ENCODE results near the gene ZBTB18.

ZBTB18 gene

DNA sequence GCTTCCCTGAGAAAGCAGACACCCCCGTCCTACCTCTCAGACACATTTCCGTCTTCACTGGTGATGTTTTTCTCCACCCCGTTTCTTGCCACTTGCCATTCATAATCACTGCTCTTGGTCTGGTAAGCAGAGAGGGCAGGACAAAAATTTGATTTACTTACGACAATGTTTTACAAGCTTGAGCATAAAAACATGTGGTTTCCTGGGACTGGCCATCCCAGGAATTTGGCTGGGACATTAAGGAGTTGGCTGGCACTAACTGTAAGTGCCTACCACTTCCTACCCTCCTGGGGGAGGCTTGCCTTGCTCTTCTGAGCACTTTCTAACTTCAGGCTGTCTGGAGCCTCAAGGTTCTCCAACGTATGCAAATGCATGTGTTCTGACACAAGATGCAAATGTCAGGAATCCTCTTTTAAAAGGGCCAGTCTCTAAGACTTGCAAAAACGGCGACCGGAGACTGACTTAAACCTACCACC is 24.2 kb downstream of the ZBTB18 start:
- H3K4me3 ChIP-seq (replicated peaks; ENCODE audit: low read depth, low read length) = no peak overlapping the region
- no peak for DNase-seq (ENCODE audit: extremely low read depth, low read depth)
- TF ChIP-seq, protein P1, sequence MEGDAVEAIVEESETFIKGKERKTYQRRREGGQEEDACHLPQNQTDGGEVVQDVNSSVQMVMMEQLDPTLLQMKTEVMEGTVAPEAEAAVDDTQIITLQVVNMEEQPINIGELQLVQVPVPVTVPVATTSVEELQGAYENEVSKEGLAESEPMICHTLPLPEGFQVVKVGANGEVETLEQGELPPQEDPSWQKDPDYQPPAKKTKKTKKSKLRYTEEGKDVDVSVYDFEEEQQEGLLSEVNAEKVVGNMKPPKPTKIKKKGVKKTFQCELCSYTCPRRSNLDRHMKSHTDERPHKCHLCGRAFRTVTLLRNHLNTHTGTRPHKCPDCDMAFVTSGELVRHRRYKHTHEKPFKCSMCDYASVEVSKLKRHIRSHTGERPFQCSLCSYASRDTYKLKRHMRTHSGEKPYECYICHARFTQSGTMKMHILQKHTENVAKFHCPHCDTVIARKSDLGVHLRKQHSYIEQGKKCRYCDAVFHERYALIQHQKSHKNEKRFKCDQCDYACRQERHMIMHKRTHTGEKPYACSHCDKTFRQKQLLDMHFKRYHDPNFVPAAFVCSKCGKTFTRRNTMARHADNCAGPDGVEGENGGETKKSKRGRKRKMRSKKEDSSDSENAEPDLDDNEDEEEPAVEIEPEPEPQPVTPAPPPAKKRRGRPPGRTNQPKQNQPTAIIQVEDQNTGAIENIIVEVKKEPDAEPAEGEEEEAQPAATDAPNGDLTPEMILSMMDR (IDR thresholded peaks at IDR 0.05; ENCODE audit: low read depth, low read length, missing control alignments) = no peak

DNA sequence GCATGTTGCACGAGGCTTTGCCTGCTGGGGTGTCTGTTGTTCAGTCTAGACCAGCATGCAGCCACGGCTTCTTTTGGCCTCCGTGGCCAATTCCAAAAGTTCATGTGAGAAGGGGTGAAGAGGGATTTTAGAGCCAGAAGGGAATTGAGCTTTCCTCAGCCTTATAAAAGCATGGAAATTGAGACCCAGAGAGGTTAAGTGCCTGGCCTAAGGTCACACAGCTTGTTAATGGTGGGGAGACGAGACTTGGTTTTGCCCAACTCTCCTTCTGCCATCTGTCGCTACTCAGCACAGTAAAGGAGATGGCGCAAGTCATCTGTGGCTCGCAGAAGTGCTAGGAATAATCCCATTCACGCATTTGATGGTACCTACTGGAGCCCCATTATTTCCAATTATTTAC is 25.7 kb downstream of the ZBTB18 start:
- no peak for DNase-seq (ENCODE audit: extremely low read depth, low read depth)
- TF ChIP-seq, protein P1 (IDR thresholded peaks at IDR 0.05; ENCODE audit: low read depth, low read length, missing control alignments) = no peak
- no peak overlapping the region for H3K4me3 ChIP-seq (replicated peaks; ENCODE audit: low read depth, low read length)

DNA sequence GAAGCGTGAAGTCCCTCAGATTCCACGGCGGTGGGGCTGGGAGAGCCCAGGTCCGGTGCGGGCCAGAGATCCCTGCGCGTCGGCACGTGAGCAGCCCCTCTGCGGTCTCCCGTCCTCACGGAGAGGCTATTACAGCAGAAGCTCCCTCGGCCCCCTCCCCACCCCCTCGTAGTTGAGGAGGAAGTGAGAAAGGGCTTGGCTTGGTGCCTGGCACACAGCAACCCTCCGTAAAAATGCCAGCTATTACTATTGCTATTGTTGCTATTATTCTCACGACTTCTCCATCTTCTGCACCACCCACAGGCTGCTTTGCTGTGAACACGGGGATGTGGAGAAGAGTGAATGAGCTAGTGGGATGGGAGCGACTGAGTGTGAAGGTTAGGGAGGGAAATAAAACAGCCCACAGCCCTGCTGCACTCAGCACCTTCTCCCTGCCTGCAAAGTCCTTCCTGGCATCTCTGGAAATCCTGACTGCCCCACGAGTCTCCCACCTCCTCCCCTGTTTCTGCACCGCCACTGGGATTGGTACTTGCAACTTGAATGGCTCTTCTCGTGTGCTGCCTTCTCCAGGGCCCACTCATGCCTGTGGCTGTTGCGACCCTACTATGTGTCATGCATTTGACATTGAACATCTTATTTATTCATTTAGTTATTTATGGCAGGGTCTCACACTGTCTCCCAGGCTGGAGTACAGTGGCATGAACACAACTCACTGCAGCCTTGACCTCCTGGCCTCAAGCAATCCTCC is 26.6 kb downstream of the ZBTB18 start:
- TF ChIP-seq, protein P1 (IDR thresholded peaks at IDR 0.05; ENCODE audit: low read depth, low read length, missing control alignments) = no peak
- no peak for DNase-seq (ENCODE audit: extremely low read depth, low read depth)
- no peak overlapping the region for H3K4me3 ChIP-seq (replicated peaks; ENCODE audit: low read depth, low read length)

DNA sequence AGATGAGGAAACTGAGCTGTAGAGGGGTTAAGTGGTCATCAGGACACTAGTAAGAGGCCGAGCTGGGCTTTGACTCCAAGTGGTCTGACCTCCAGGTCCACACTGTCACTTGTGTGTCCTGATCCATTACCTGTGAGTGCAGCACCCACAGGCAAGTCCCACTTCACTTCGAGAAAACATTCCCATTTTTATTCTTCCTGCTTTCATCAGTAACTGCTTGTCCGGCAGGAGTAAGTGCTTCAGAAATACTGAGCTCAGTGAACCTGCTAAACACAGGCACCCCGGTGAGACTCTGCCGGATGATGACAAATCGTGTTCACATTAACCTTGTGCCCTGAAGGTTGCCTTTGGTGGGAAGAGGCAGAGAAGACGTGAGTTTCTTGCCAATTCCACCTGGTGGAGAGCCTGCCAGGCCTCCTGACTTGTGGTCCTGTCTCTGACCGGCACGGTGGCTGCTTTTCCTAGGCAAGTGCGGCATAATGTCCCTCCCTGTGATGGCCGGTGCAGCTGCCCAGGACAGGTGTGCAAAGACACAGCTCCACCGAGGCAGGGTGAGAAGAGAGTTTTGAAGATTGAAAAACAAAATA is 29.4 kb downstream of the ZBTB18 start:
- DNase-seq (ENCODE audit: extremely low read depth, low read depth) = no peak
- no peak overlapping the region for H3K4me3 ChIP-seq (replicated peaks; ENCODE audit: low read depth, low read length)
- TF ChIP-seq, protein P1 (IDR thresholded peaks at IDR 0.05; ENCODE audit: low read depth, low read length, missing control alignments) = no peak

DNA sequence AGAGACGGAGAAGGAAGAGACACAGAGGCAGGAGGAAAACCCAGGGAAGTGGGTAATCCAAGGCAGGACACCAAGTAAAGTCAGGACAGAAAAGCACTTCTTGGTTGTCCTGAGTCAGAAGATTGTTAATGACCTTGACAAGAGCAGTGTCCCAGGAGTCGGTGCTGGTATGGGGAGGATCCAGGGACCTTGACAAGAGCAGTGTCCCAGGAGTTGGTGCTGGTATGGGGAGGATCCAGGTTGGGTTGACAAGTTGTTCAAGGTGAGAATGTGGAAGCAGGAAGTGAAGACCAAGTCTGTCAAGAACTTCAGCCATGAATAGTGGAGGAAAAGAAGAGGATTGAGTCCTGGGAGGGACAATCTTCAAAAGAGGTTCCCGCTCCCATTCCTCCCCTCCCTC is 31.9 kb downstream of the ZBTB18 start:
- TF ChIP-seq, protein P1 (IDR thresholded peaks at IDR 0.05; ENCODE audit: low read depth, low read length, missing control alignments) = no peak
- H3K4me3 ChIP-seq (replicated peaks; ENCODE audit: low read depth, low read length) = no peak overlapping the region

DNA sequence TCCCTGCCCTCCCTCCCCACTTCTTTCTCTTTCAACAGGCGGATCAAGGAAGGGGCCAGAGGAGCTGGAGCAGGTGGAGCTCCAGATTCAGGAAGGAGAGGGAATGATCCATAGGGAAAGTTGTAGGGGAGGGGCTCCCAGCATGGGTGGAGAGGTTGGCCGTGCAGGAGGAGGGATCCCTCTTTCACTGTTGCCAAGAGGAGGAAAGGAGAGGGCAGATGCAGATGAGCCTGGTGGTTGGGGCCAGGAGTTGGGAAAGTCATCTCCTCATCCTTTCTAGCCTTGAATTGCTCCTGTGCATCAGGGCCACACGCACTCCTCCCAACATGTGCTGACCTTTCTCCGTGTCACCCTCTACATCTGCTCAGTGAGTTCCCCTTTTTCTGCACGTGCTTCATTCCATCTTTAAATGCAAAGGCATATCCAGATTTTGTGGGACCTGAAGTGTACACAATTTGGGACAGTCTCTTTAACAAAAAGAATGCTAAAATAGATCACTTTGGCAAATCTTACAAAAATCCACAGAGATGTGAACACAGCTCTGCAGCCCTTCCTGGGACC is 32.4 kb downstream of the ZBTB18 start:
- DNase-seq (ENCODE audit: extremely low read depth, low read depth) = no peak
- H3K4me3 ChIP-seq (replicated peaks; ENCODE audit: low read depth, low read length) = no peak overlapping the region
- TF ChIP-seq, protein P1 (IDR thresholded peaks at IDR 0.05; ENCODE audit: low read depth, low read length, missing control alignments) = no peak

More for the DNA sequence above, 31.9 kb downstream of the ZBTB18 start:
- no peak for DNase-seq (ENCODE audit: extremely low read depth, low read depth)

Data from HFF-Myc (cell line).